GM18951 (cell line): ENCODE data around the gene RND3.

Source experiments
- POLR2A ChIP-seq: IDR thresholded peaks from 4 replicates; pipeline ENCODE4 v1.6.1; 2011; ENCODE audit warnings: mild to moderate bottlenecking; ENCODE audit not compliant: insufficient read length, insufficient read depth; ENCODE audit errors: extremely low read depth
- in situ Hi-C: fragments of 300-500 bp; cut with MboI; formaldehyde crosslinking; loops from one replicate; pipeline ENCODE4 v1.12.0; 2022; ENCODE audit warnings: low sequenced_read_pairs, mixed read lengths, inconsistent platforms; ENCODE audit not compliant: unreplicated experiment

The RND3 gene

DNA sequence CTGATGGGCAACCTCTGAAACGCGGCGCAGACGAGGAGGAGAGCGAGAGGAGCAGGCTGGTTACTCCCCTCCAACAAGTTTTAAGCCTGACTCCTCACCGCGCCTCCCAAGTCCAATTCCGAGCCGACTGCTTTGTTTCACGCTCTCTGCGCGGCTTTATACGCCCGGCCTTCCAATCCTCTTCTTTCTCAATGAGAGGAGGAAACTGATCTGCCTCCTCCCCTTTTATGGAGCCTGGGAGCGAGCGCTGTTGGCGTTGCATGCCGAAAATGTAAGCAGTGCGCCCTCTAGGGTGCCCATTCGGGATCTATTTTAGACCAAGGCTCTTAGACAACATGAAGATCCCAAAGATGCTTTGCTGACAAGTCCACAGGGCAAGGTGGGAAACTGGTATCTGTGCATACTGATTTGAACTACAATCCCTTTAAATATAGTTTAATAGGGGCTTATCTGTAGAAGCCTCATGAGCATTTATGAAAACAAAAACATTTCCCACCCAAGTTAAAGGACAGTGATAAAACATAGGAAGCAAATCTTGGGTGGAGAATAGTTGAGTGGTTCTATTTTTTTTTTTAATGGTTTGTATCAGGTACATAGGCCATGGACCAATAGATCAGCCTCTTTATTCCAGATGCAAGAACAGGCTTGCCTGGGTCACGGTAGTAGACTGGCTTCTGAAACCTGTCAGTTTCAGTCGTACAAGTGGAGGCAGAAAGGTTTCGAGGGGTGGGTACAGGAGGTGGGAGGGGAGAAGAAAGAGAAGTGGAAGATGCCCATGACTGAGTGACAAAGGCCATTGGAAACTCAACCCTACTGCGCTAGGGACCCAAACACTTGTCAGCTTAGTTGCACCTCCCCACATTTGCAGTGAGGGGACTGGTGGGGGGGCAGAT, at the start of gene RND3:
Gene RND3 (minus strand): TSS at position 131 of the 893 bp plus-strand sequence. CDS start 250 bp downstream, outside the sequence.
- in situ Hi-C loops = no loop called here
- peak; percentile 37 for TF ChIP-seq POLR2A

GRCh38 chr2:150535176-150535575, 47.7 kb upstream of the RND3 start:
- no peak for TF ChIP-seq POLR2A
- in situ Hi-C loops = no loop called here

- TF ChIP-seq POLR2A = no peak
- in situ Hi-C loops = no loop called here
These were observed 45.4 kb upstream of the RND3 start for GRCh38 chr2:150532879-150533278.

GRCh38 chr2:150532020-150532419, 44.6 kb upstream of the RND3 start:
- in situ Hi-C loops = no loop called here
- TF ChIP-seq POLR2A = no peak

DNA sequence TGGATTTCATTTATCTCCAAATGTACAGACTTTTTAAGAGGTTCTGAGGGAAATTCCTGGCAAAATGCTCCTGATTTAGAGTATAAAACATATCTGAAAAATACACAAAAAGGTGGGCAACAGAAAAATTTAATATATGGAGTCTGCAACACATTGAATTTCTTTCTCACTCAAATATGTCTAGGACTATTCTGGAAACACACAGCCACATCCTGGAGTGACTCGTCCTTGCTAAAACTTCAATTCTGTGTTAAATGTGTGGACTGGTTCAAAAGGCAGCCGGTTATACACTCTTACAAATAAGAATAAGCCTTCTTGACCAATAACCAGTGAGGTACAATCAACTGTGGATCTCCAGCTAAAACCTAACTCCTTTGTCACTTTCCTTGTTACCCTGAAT, 44.1 kb upstream of the RND3 start:
- in situ Hi-C loops = no loop called here
- no peak for TF ChIP-seq POLR2A

GRCh38 chr2:150530168-150530567, 42.7 kb upstream of the RND3 start:
- no peak for TF ChIP-seq POLR2A

DNA sequence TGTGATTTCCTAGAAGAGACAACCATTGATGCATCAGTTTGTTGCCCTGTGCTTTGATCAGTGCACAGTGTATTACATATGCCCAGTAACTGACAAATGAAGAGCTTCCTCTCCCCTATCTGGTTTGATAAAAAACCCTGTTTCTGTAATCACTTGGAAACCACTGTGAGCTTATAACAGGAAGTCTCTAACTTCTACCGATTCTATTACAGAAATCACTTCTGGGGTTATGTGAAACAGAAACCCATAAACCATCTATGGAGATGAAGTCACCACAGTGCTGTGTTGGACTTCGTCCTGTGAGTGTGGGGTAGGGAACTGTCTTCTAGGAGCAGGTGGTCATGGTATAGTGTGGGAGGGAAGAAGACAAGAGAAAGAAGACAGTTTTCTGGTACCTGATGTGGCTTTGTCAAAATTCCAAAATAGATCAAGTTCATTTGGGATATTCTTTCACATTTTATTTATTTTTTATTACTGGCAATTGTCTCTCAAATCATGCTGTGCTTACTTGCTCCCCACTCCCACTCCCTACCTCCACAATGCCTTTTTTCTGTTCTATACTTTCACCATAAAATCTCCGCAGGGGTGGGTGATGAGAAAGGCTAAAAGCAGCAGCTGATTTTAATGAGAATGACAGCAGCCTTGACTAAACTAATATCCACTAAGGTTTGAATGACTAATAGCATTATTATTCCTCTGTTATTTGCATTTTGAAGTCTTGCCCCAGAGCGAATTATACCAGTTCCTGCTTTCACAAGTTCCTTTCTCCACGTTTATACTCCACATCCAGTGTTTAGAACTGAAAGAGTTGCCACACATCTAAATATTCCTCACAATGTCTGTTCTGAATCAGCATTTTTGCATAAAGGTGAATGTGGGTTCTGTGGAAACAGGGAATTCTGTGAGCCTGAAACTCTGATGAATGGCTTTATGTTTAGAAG, 41.7 kb upstream of the RND3 start:
- no peak for TF ChIP-seq POLR2A
- in situ Hi-C loops = no loop called here

More at GRCh38 chr2:150530168-150530567, 42.7 kb upstream of the RND3 start:
- in situ Hi-C loops = no loop called here

GRCh38 chr2:150526827-150527226, 39.4 kb upstream of the RND3 start:
- in situ Hi-C loops = no loop called here
- TF ChIP-seq POLR2A = no peak

- no peak for TF ChIP-seq POLR2A
- in situ Hi-C loops = no loop called here
These were observed 38.5 kb upstream of the RND3 start for GRCh38 chr2:150526006-150526405.

DNA sequence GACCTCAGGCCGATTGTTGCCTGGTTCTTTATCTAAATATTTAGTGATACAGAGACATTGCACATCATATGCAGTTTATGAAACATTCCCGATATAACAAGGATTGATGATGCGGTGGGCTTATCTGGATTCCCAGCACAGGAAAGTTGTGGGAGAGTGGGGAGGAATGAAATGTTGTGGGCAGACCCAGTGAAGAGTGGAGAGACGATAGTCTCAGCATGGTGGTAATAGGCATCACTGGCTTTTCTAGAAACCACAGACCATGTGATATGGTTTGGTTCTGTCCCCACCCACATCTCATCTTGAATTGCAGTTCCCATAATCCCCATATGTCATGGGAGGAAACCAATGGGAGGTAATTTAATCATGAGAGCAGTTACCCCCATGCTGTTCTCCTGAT, 34.8 kb upstream of the RND3 start:
- in situ Hi-C loops = no loop called here
- no peak for TF ChIP-seq POLR2A

GRCh38 chr2:150520887-150521664, 33.6 kb upstream of the RND3 start:
- TF ChIP-seq POLR2A = no peak
- in situ Hi-C loops = no loop called here

DNA sequence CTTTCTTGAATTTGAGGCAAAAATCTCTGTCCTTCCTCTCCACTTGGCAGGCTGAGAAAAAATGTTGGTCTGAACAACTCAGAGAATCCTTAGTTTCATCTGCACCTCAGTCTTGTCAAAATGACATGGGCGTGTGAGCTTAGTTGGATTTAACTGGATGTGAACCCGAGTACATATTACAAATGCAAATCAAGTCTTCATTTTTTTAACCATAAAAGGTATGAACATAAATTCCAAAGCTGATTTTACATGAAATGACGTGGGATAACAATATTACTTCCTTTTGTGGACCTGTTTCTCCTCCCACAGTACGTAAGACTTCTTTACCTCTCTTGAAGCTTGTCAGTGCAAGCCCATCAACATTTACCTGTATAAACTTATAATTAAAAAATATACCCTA, 32.6 kb upstream of the RND3 start:
- no peak for TF ChIP-seq POLR2A
- in situ Hi-C loops = no loop called here
